Hepatocyte (in vitro differentiated cells): ENCODE data around the gene ZNF446. TPM values are rescaled to one million over a fixed set of nuclear protein-coding genes. Genes with fewer than 3 reads are reported as not detected.

ENCODE experiments used
- DNase-seq: peaks from one replicate; pipeline ENCODE4 v3.0.0-alpha.2; 2016; ENCODE audit warnings: low spot score
- H2AFZ ChIP-seq: fragments of 200-600 bp; sonication (generic); 2 replicates; pipeline ENCODE4 v1.6.0; 2016; ENCODE audit warnings: antibody characterized with exemption, mild to moderate bottlenecking
- H3K27ac ChIP-seq: fragments of 200-600 bp; sonication (generic); 2 replicates; pipeline ENCODE4 v1.5.1; 2016; ENCODE audit warnings: mild to moderate bottlenecking
- H3K27me3 ChIP-seq: fragments of 200-600 bp; sonication (generic); 2 replicates; pipeline ENCODE4 v1.6.1; 2016
- H3K36me3 ChIP-seq: fragments of 200-600 bp; sonication (generic); replicated peaks from 2 replicates; pipeline ENCODE4 v1.5.1; 2016; ENCODE audit warnings: low read depth; ENCODE audit not compliant: insufficient read depth
- H3K4me1 ChIP-seq: fragments of 200-600 bp; sonication (generic); 2 replicates; pipeline ENCODE4 v1.5.1; 2016; ENCODE audit warnings: mild to moderate bottlenecking, moderate library complexity; ENCODE audit not compliant: insufficient read depth
- H3K4me2 ChIP-seq: fragments of 200-600 bp; sonication (generic); 2 replicates; pipeline ENCODE4 v1.6.0; 2016
- H3K4me3 ChIP-seq: fragments of 200-600 bp; sonication (generic); 2 replicates; pipeline ENCODE4 v1.5.1; 2016; ENCODE audit warnings: mild to moderate bottlenecking
- H3K79me2 ChIP-seq: fragments of 200-600 bp; sonication (generic); 2 replicates; pipeline ENCODE4 v1.6.0; 2017; ENCODE audit warnings: mild to moderate bottlenecking
- H3K9me2 ChIP-seq: fragments of 200-600 bp; sonication (generic); replicated peaks from 2 replicates; pipeline ENCODE4 v1.6.0; 2017; ENCODE audit warnings: mild to moderate bottlenecking; ENCODE audit not compliant: insufficient read depth
- H3K9me3 ChIP-seq: fragments of 200-600 bp; sonication (generic); 2 replicates; pipeline ENCODE4 v1.5.1; 2016; ENCODE audit warnings: low read depth, mild to moderate bottlenecking
- H4K20me1 ChIP-seq: fragments of 200-600 bp; sonication (generic); 2 replicates; pipeline ENCODE4 v1.6.0; 2016; ENCODE audit warnings: mild to moderate bottlenecking; ENCODE audit not compliant: insufficient read depth, poor library complexity, severe bottlenecking
- CTCF ChIP-seq: fragments of 200-600 bp; sonication (generic); IDR thresholded peaks from 2 replicates; pipeline ENCODE4 v1.5.1; 2016; ENCODE audit warnings: antibody characterized with exemption, mild to moderate bottlenecking; ENCODE audit not compliant: poor library complexity
- EZH2 ChIP-seq: fragments of 200-600 bp; sonication (generic); IDR thresholded peaks from 2 replicates; pipeline ENCODE4 v1.6.1; 2016; ENCODE audit warnings: antibody characterized with exemption, mild to moderate bottlenecking, borderline replicate concordance
- EZH2phosphoT487 ChIP-seq: fragments of 200-600 bp; sonication (generic); IDR thresholded peaks from one replicate; pipeline ENCODE4 v1.6.1; 2018; ENCODE audit warnings: antibody characterized with exemption, mild to moderate bottlenecking, low read depth, moderate library complexity; ENCODE audit not compliant: unreplicated experiment, severe bottlenecking
- WGBS: methylation state at CpG from one replicate; pipeline ENCODE4 v1.1.6; 2016; ENCODE audit warnings: low lambda C conversion rate; ENCODE audit errors: missing lambda C conversion rate; 5-methylcytosine and 5-hydroxymethylcytosine counted together
- polyA plus RNA-seq: library from polyadenylated mRNA; unstranded; fragments of >200 nt; fragmentation: Nextera tagmentation; extraction: Ambion mirVana; gene quantifications from 2 replicates; pipeline ENCODE4 v1.2.1, GENCODE V29; 2016
- total RNA-seq: library from RNA; depleted of rRNA; stranded (reverse); fragments of >200 nt; gene quantifications from 2 replicates; pipeline ENCODE4 v1.2.3, GENCODE V29; 2014

The ZNF446 gene
- total and polyA plus RNA-seq, 2 experiments from 2014 or later = 13.8 to 20.5 TPM

GRCh38 chr19:58492265-58492664, 16.1 kb downstream of the ZNF446 start:
- WGBS = 96% methylated on average over 14 of the region's 14 CpGs

GRCh38 chr19:58497634-58498170, 21.6 kb downstream of the ZNF446 start:
- Histone ChIP-seq H2AFZ (no peak overlapping the region), H3K79me2 (no peaks in the 10 kb centered on the region), H3K4me3 (no peak overlapping the region), H3K27me3 (no peaks in the 10 kb centered on the region), H3K36me3 (no peaks in the 10 kb centered on the region), H3K4me1 (peaks cover 5% of the 10 kb centered on the region), H3K9me3 (no peaks in the 10 kb centered on the region), H3K27ac (no peak overlapping the region), H3K9me2 (no peaks in the 10 kb centered on the region), H4K20me1 (no peaks in the 10 kb centered on the region), H3K4me2 (no peak overlapping the region)
- 87% methylated on average over 8 of the region's 8 CpGs for WGBS
- DNase-seq = no peak
- TF ChIP-seq EZH2 (no peak), CTCF (no peak), EZH2phosphoT487 (no peak)

More at GRCh38 chr19:58492265-58492664, 16.1 kb downstream of the ZNF446 start:
- Histone ChIP-seq H3K4me1 (no peaks in the 10 kb centered on the region), H3K4me2 (no peak overlapping the region), H3K79me2 (no peaks in the 10 kb centered on the region), H2AFZ (no peak overlapping the region), H4K20me1 (no peaks in the 10 kb centered on the region), H3K36me3 (no peaks in the 10 kb centered on the region), H3K9me2 (no peaks in the 10 kb centered on the region), H3K9me3 (no peaks in the 10 kb centered on the region), H3K27me3 (no peaks in the 10 kb centered on the region), H3K4me3 (no peak overlapping the region), H3K27ac (no peak overlapping the region)
- DNase-seq = no peak
- TF ChIP-seq CTCF (no peak), EZH2 (no peak), EZH2phosphoT487 (no peak)

GRCh38 chr19:58498316-58499020, 22.3 kb downstream of the ZNF446 start:
- TF ChIP-seq EZH2 (no peak), CTCF (no peak)
- peaks cover 5% of the 10 kb centered on the region for H3K4me1 ChIP-seq
- peak overlapping the region; percentile 68 for H2AFZ ChIP-seq
- no peaks in the 10 kb centered on the region for H3K79me2 ChIP-seq
- H3K27ac ChIP-seq = no peak overlapping the region
- H4K20me1 ChIP-seq = no peaks in the 10 kb centered on the region
- H3K9me3 ChIP-seq = no peaks in the 10 kb centered on the region
- H3K36me3 ChIP-seq = no peaks in the 10 kb centered on the region
- DNase-seq = peak; percentile 5
- H3K4me2 ChIP-seq = peak overlapping the region; percentile 76
- no peaks in the 10 kb centered on the region for H3K27me3 ChIP-seq
- WGBS = 64% methylated on average over 21 of the region's 22 CpGs
- no peak overlapping the region for H3K4me3 ChIP-seq
- H3K9me2 ChIP-seq = no peaks in the 10 kb centered on the region
